MM.1S (cell line): ENCODE results near the gene MYRF.

Experiments used
- CTCF ChIP-seq: fragments of 300-600 bp; sonication (generic); IDR thresholded peaks from 2 replicates; pipeline ENCODE4 v1.5.1; 2016; ENCODE audit warnings: antibody characterized with exemption, low read length, mixed read lengths
- EZH2 ChIP-seq: fragments of 300-600 bp; sonication (generic); optimal IDR thresholded peaks from 2 replicates; pipeline ENCODE3; 2017; ENCODE audit warnings: low read depth, mild to moderate bottlenecking, antibody characterized with exemption, low read length, mixed read lengths

GRCh38 chr11:61764606-61765260, 12.3 kb downstream of the MYRF start:
- TF ChIP-seq CTCF (no peak), EZH2 (no peak)
